ENCODE data around the gene GCKR. TPM values are rescaled to one million over a fixed set of nuclear protein-coding genes. Genes with fewer than 3 reads are reported as not detected.

Gene GCKR
- total RNA-seq, 3 donors from 2014 or later, result 0.29 TPM; not detected in 2

DNA sequence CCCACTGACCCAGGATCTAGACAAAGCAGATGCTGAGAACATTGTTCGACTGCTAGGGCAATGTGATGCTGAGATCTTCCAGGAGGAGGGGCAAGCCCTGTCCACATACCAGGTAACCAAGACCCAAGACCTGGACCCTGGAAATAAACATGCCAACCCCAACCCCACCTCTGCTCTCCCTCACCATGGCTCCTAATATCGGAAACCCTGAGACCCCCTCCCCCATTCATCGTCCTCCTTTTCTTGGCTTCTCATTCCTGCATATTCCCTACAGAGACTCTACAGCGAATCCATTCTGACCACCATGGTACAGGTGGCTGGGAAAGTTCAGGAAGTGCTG is 619 bp downstream of the GCKR start:
- TF ChIP-seq, protein P1, sequence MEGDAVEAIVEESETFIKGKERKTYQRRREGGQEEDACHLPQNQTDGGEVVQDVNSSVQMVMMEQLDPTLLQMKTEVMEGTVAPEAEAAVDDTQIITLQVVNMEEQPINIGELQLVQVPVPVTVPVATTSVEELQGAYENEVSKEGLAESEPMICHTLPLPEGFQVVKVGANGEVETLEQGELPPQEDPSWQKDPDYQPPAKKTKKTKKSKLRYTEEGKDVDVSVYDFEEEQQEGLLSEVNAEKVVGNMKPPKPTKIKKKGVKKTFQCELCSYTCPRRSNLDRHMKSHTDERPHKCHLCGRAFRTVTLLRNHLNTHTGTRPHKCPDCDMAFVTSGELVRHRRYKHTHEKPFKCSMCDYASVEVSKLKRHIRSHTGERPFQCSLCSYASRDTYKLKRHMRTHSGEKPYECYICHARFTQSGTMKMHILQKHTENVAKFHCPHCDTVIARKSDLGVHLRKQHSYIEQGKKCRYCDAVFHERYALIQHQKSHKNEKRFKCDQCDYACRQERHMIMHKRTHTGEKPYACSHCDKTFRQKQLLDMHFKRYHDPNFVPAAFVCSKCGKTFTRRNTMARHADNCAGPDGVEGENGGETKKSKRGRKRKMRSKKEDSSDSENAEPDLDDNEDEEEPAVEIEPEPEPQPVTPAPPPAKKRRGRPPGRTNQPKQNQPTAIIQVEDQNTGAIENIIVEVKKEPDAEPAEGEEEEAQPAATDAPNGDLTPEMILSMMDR (IDR thresholded peaks at IDR 0.05), result no peak
- H3K4me1 ChIP-seq (ENCODE audit: low read depth), result peaks cover 3% of the 10 kb centered on the region
- H3K4me3 ChIP-seq, result no peak overlapping the region
- no peak for DNase-seq
- no peaks in the 10 kb centered on the region for H3K36me3 ChIP-seq (ENCODE audit: low read depth)
- intact Hi-C loops (cut with DNase I, micrococcal nuclease), result no loop called here
- H3K9me3 ChIP-seq, result no peaks in the 10 kb centered on the region
- no peak for ATAC-seq

DNA sequence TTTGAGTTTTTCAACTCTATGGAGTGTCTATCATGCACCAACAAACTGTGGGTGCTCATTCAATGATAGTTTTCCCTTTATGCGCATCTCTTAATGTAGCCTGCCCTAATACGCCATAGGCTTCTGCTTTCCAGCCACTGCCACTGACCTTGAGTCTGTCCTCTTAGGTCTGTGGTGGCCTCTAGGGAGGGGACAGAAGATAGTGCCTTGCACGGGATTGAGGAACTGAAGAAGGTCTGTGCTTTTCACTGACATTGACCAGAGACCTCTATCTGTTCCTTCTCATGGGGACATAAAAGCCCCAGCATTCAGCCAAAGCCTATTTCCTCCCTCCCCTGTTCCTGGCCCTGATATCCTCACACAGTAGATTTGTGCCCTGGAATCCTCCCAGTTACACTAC is 2.3 kb downstream of the GCKR start:
- TF ChIP-seq, protein P1 (IDR thresholded peaks at IDR 0.05), result no peak
- H3K36me3 ChIP-seq (ENCODE audit: low read depth), result no peaks in the 10 kb centered on the region
- intact Hi-C loops (cut with DNase I, micrococcal nuclease), result no loop called here
- DNase-seq (no peak), ATAC-seq (no peak)
- H3K4me3 ChIP-seq, result no peak overlapping the region
- peaks cover 3% of the 10 kb centered on the region for H3K4me1 ChIP-seq (ENCODE audit: low read depth)
- H3K9me3 ChIP-seq, result no peaks in the 10 kb centered on the region

DNA sequence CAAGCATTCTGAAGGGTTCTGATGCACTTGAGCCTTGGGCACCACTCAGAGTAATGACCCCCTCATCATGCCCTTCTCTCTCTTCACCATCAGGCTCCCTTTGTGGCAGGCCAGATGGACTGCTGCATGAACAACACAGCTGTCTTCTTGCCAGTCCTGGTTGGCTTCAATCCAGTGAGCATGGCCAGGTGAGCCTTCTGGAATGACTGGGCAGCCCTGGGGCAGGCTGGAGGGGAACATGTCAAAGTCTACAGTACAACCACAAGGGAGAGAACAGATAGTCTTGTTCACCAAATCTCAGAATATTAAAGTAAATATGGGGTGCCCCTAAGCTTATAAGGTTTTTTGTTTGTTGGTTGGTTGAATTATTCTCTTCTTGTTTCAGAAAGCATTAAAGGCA is 4.4 kb downstream of the GCKR start:
- intact Hi-C loops (cut with DNase I, micrococcal nuclease), result no loop called here
- TF ChIP-seq, protein P1 (IDR thresholded peaks at IDR 0.05), result no peak
- Histone ChIP-seq H3K36me3 (ENCODE audit: low read depth) (no peaks in the 10 kb centered on the region), H3K9me3 (no peaks in the 10 kb centered on the region), H3K4me1 (ENCODE audit: low read depth) (no peaks in the 10 kb centered on the region), H3K4me3 (no peak overlapping the region)
- no peak for DNase-seq
- no peak for ATAC-seq

DNA sequence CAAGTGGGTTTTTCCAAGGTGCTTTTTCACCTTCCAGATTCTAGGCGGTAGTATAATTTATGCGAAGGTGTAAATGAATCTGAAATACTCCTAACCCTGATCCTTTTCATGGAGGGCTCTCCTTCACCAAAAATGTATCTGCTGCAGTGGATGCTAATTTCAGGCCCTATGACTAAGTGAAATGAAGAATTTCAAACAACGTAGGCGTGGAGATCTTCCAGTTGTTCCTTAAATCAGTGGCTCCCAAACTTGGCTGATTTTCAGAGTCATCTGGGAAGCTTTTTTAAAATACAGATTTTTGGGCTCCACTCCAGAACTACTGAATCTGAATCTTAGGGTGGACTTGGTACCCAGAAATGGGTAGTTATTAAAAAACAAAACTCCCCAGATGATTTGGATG is 5.5 kb downstream of the GCKR start:
- DNase-seq (no peak), ATAC-seq (no peak)
- Histone ChIP-seq H3K4me1 (ENCODE audit: low read depth) (no peaks in the 10 kb centered on the region), H3K4me3 (no peak overlapping the region), H3K36me3 (ENCODE audit: low read depth) (no peaks in the 10 kb centered on the region), H3K9me3 (no peaks in the 10 kb centered on the region)
- TF ChIP-seq, protein P1 (IDR thresholded peaks at IDR 0.05), result no peak
- intact Hi-C loops (cut with DNase I, micrococcal nuclease), result no loop called here

DNA sequence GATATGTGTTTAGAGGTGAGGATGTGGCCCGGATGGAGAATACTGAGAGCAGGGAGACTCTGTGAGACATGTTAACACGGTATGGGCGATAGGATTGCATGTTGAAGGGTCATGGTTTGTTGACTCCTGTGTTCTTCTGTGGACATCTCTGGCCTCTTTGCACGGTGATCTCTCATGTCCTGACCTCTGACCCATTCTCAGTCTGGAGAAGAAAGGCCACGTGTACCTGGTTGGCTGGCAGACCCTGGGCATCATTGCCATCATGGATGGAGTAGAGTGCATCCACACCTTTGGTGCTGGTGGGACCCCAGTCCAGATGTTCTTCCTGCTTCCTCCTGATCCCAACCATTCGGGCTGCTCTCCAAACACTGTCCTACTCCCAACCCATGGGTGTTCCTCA is 9.9 kb downstream of the GCKR start:
- no peak for DNase-seq
- ATAC-seq, result no peak
- no peak overlapping the region for H3K4me3 ChIP-seq
- intact Hi-C loops (cut with DNase I, micrococcal nuclease), result no loop called here
- TF ChIP-seq, protein P1 (IDR thresholded peaks at IDR 0.05), result no peak
- no peaks in the 10 kb centered on the region for H3K36me3 ChIP-seq (ENCODE audit: low read depth)
- H3K9me3 ChIP-seq, result no peaks in the 10 kb centered on the region
- H3K4me1 ChIP-seq (ENCODE audit: low read depth), result no peaks in the 10 kb centered on the region

DNA sequence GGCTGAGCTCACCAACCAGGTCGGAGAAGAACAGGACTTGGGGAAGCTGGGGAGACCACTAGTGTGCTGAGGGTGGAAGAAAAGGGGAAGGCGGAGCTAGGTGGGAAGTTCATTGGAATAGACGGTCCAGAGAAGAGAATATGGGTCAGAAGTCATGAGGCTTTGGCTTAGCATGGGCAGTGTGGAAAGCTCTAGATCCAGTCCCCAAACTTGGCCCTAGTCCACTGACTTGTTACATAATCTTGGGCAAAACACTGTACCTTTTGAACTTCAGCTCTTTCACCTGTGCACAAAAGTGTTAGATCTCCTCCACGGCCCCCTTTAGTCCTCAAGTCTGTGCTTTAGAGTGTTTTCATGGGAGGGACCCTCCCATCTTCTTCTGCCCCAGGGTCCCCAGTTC is 10.7 kb downstream of the GCKR start:
- Histone ChIP-seq H3K4me1 (ENCODE audit: low read depth) (no peaks in the 10 kb centered on the region), H3K4me3 (no peak overlapping the region), H3K9me3 (no peaks in the 10 kb centered on the region), H3K36me3 (ENCODE audit: low read depth) (no peaks in the 10 kb centered on the region)
- no peak for ATAC-seq
- intact Hi-C loops (cut with DNase I, micrococcal nuclease), result no loop called here
- TF ChIP-seq, protein P1 (IDR thresholded peaks at IDR 0.05), result no peak
- DNase-seq, result no peak

All from mucosa of descending colon (tissue), 3 donors.